Measurements from ENCODE around the gene TRAPPC12. TPM values are rescaled to one million over a fixed set of nuclear protein-coding genes. Genes with fewer than 3 reads are reported as not detected.

Gene TRAPPC12
- total RNA-seq, 2 donors from 2014 or later: 98.2 to 103 TPM

DNA sequence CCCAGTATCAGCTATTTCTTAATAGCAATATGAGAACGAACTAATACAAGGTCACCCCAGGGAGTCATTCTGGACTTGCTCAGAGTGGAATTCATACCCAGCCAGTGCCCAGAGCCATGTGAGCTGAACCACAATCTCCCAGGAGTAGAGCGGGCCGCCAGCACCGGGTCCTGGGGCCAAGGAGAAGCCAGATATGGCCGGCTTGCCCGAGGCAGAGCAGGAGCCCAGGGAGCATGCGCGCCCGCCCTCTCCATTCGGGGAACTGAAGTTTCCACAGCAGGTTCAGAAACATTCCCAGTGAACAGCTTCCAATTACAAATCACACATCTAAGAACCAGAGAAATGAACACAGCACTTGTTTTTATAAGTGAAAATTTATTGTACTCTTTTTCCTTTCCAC, 39.4 kb upstream of the TRAPPC12 start:
- Mint-ChIP-seq H3K27me3 (ENCODE audit: insufficient read depth) (no peaks in the 10 kb centered on the region), H3K9me3 (no peaks in the 10 kb centered on the region), H3K36me3 (ENCODE audit: low read depth) (peaks cover 38% of the 10 kb centered on the region), H3K4me3 (no peak overlapping the region), H3K4me1 (no peaks in the 10 kb centered on the region), H3K27ac (no peak overlapping the region)
- Histone ChIP-seq H3K4me1 (ENCODE audit: control insufficient read depth, insufficient read depth, low read length) (no peaks in the 10 kb centered on the region), H3K4me3 (ENCODE audit: low read length) (no peak overlapping the region), H3K9me3 (ENCODE audit: control insufficient read depth, low read length) (no peaks in the 10 kb centered on the region), H3K9ac (ENCODE audit: extremely low read depth, low read length, poor library complexity, severe bottlenecking) (no peak overlapping the region), H3K27ac (ENCODE audit: low read depth, low read length) (no peak overlapping the region), H3K36me3 (ENCODE audit: control insufficient read depth, insufficient read depth, low read length) (peaks cover 22% of the 10 kb centered on the region), H3K27me3 (ENCODE audit: control insufficient read depth, insufficient read depth, low read length, poor library complexity, severe bottlenecking) (no peaks in the 10 kb centered on the region)
- WGBS, 2 experiments (ENCODE audit: insufficient coverage in 1 of 2, insufficient read length in 1 of 2): 94 to 100% methylated on average over 1 to 10 of the region's 10 CpGs
- no peak for DNase-seq
- TF ChIP-seq, protein P1, sequence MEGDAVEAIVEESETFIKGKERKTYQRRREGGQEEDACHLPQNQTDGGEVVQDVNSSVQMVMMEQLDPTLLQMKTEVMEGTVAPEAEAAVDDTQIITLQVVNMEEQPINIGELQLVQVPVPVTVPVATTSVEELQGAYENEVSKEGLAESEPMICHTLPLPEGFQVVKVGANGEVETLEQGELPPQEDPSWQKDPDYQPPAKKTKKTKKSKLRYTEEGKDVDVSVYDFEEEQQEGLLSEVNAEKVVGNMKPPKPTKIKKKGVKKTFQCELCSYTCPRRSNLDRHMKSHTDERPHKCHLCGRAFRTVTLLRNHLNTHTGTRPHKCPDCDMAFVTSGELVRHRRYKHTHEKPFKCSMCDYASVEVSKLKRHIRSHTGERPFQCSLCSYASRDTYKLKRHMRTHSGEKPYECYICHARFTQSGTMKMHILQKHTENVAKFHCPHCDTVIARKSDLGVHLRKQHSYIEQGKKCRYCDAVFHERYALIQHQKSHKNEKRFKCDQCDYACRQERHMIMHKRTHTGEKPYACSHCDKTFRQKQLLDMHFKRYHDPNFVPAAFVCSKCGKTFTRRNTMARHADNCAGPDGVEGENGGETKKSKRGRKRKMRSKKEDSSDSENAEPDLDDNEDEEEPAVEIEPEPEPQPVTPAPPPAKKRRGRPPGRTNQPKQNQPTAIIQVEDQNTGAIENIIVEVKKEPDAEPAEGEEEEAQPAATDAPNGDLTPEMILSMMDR (conservative IDR thresholded peaks at IDR 0.05): no peak

DNA sequence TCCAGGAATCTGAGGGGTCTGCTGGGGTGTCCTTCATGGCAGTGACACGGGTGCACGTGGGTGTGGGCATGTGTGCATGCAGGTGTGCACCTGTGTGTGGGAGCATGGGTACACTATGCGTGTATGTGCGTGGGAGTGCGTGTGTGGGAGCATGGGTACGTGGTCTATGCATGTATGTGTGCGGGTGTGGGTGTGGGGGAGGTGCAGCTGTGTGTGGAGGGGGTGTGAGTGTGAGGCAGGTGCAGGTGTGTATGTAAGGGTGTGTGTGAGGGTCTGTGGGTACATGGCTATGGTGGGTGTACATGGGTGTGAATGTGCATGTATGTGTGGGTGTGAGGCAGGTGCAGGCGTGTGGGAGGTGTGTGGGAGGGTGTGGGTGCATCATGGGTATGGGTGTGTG, 38.2 kb upstream of the TRAPPC12 start:
- Histone ChIP-seq H3K4me1 (ENCODE audit: control insufficient read depth, insufficient read depth, low read length) (no peaks in the 10 kb centered on the region), H3K27me3 (ENCODE audit: control insufficient read depth, insufficient read depth, low read length, poor library complexity, severe bottlenecking) (no peaks in the 10 kb centered on the region), H3K27ac (ENCODE audit: low read depth, low read length) (no peak overlapping the region), H3K9me3 (ENCODE audit: control insufficient read depth, low read length) (peaks cover under 1% of the 10 kb centered on the region), H3K36me3 (ENCODE audit: control insufficient read depth, insufficient read depth, low read length) (peaks cover 17% of the 10 kb centered on the region), H3K4me3 (ENCODE audit: low read length) (no peak overlapping the region), H3K9ac (ENCODE audit: extremely low read depth, low read length, poor library complexity, severe bottlenecking) (no peak overlapping the region)
- no peak overlapping the region for H3K4me3 Mint-ChIP-seq
- no peak for DNase-seq
- H3K36me3 Mint-ChIP-seq (ENCODE audit: low read depth): peaks cover 31% of the 10 kb centered on the region
- H3K27ac Mint-ChIP-seq: no peak overlapping the region
- H3K9me3 Mint-ChIP-seq: peaks cover under 1% of the 10 kb centered on the region
- no peaks in the 10 kb centered on the region for H3K27me3 Mint-ChIP-seq (ENCODE audit: insufficient read depth)
- TF ChIP-seq, protein P1 (conservative IDR thresholded peaks at IDR 0.05): no peak
- H3K4me1 Mint-ChIP-seq: no peaks in the 10 kb centered on the region
- 97 to 98% methylated on average over 7 to 8 of the region's 8 CpGs for WGBS, 2 experiments (ENCODE audit: insufficient coverage in 1 of 2, insufficient read length in 1 of 2)

DNA sequence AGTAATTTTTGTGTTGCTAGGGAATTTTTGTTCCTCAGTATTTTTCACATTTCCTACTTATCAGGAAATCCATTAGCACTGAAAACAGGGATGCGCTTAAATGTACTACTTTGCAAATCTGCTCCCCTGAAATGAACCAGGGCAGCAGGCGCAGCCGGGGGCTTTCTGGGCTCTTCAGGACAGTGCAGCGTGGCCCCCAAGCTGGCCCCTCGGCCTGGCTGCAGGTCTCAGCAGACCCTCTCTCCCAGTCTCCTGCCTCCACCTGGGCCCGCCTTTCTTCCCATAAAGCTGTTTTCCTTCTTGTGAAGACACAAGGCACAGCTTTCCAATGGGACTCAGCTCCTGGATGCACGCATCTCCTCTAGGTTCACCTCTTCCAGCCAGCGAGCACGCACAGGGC, 37.2 kb upstream of the TRAPPC12 start:
- no peak overlapping the region for H3K4me3 ChIP-seq (ENCODE audit: low read length)
- H3K36me3 Mint-ChIP-seq (ENCODE audit: low read depth): peaks cover 36% of the 10 kb centered on the region
- no peaks in the 10 kb centered on the region for H3K4me1 ChIP-seq (ENCODE audit: control insufficient read depth, insufficient read depth, low read length)
- peaks cover 6% of the 10 kb centered on the region for H3K9me3 Mint-ChIP-seq
- H3K4me1 Mint-ChIP-seq: peaks cover under 1% of the 10 kb centered on the region
- no peaks in the 10 kb centered on the region for H3K27me3 Mint-ChIP-seq (ENCODE audit: insufficient read depth)
- TF ChIP-seq, protein P1 (conservative IDR thresholded peaks at IDR 0.05): no peak
- no peak for DNase-seq
- 91 to 95% methylated on average over 9 of the region's 9 CpGs for WGBS, 2 experiments (ENCODE audit: insufficient coverage in 1 of 2, insufficient read length in 1 of 2)
- H3K4me3 Mint-ChIP-seq: no peak overlapping the region
- H3K9me3 ChIP-seq (ENCODE audit: control insufficient read depth, low read length): peaks cover 8% of the 10 kb centered on the region
- peaks cover 23% of the 10 kb centered on the region for H3K36me3 ChIP-seq (ENCODE audit: control insufficient read depth, insufficient read depth, low read length)
- H3K9ac ChIP-seq (ENCODE audit: extremely low read depth, low read length, poor library complexity, severe bottlenecking): no peak overlapping the region
- no peak overlapping the region for H3K27ac Mint-ChIP-seq
- no peaks in the 10 kb centered on the region for H3K27me3 ChIP-seq (ENCODE audit: control insufficient read depth, insufficient read depth, low read length, poor library complexity, severe bottlenecking)
- H3K27ac ChIP-seq (ENCODE audit: low read depth, low read length): no peak overlapping the region
